GM19395 (cell line): ENCODE data around the gene SLIT3.
"Not testable (repeated sequence)": the region's sequence is repeated elsewhere in the genome, so short reads cannot be mapped to it uniquely, and the experiment has no call there.

Experiments
- ATAC-seq: cut with Tn5 transposase; IDR thresholded peaks from one replicate; pipeline ENCODE4 v1.9.1; 2021; ENCODE audit warnings: mild to moderate bottlenecking, moderate library complexity; ENCODE audit not compliant: unreplicated experiment

Gene SLIT3

GRCh38 chr5:169222934-169223594 is 77.9 kb downstream of the SLIT3 start:
- no peak for ATAC-seq

GRCh38 chr5:169221519-169221918 is 79.4 kb downstream of the SLIT3 start:
- no peak for ATAC-seq

DNA sequence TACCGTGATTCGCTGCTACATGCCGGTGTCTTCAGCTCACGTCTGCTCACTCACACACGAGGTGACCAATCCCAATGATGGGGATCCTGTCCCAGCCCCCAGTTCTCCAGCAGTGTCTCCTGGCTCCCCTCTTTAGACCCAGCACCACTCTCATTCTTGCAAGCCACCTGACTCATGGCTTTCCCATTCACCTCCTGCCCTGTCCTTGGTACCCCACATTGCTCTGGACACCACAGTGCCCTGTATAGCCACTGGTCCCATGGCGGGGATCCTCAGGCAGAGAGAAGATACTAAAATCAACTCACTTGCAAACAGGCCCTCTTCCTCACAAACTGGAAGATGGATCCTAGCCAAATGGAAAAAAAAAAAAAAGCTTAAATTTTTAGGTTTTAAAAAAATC is 81.0 kb downstream of the SLIT3 start:
- no peak for ATAC-seq

- ATAC-seq: no peak
Observed at GRCh38 chr5:169219351-169219750, 81.6 kb downstream of the SLIT3 start.

DNA sequence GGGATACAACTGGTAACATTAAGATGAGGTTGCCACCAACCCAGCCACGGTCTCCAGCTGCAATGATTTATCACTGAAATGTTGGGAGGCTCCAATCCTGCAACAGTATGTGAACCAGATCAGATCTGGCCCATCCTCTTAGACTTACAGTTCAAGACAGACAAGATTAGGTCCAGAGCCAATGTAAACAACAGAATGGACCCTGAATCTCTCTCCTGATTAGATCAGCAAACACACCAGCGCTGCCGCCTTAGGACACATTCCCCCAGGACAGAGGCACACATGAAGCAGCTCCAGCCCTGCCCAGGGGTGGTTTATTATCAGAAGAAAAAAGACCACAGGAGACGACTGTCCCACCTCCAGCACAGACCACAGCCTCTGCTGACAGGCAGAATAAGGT is 82.1 kb downstream of the SLIT3 start:
- ATAC-seq: no peak

GRCh38 chr5:169218176-169218575 is 82.8 kb downstream of the SLIT3 start:
- ATAC-seq: no peak

GRCh38 chr5:169216866-169217265 is 84.1 kb downstream of the SLIT3 start:
- ATAC-seq: no peak

DNA sequence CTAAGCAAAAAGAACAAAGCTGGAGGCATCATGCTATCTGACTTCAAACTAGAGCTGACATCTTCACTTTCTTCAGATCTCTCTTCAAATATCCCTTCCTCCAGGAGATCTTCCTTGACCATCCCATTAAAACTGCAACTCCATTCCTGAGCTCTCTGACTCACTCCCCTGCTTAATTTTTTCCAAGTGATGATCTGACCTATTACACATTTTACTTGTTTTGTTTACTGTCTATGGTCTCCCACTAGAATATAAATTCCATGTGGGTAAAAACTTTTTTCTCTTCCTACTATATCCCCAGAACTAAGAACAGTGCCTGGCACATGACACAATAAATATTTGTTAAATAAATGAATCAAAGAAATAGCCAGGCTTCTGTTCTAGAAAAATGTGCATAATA is 87.5 kb downstream of the SLIT3 start:
- no peak for ATAC-seq

DNA sequence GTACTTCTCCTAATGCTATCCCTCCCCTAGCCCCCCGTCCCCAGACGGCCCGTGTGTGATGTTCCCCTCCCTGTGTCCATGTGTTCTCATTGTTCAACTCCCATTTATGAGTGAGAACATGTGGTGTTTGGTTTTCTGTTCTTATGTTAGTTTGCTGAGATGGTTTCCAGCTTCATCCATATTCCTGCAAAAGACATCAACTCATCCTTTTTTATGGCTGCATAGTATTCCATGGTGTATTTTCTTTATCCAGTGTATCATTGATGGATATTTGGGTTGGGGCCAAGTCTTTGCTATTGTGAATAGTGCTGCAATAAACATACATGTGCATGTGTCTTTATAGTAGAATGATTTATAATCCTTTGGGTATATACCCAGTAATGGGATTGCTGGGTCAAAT is 89.2 kb downstream of the SLIT3 start:
- not testable (repeated sequence) for ATAC-seq

DNA sequence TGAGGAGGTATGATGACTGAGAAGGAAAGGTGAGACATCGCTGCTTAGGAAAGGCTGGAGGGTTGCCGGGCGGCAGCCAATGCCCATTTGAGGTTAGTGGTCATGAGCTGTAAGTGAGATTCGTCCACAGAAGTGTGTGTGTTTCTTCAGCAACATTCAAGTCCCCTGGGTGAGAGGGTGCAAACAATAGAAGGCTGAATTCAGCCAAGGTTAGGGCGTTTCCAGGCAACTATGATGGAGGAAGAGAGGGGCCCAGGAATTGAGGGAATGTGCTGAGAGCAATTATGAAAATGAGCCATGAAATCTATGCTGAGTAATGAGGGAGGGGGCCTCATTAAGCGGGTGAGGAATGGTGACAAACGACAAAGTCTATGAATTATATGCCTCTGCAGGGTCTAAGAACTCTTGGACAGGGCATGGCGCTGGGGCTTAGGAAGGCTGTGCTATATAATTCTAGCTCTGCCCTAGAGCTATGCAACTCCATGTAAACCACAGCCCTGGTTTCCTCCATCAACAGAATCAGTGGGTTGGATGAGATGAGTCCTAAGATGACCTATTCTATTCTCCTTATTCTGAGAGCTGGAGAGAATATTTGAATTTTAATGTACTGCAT is 96.0 kb downstream of the SLIT3 start:
- ATAC-seq: no peak

DNA sequence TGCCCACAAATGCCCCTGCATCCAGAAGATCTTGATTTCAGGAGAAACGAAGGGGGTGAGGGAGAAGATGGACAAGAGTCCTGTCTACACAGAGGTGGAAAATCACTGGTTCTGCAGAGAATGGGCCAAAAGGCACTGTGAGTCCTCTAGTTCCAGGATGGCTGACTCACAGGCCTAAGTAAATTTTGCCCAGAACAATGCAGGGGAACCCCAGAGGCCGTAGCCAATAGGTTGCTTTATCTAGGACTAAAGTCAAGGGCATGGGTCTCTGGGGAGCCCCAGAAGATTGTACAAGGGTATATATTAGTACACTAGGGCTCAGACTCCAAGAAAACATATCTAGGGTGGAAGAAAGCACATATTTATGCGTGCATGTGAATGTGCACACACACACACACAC is 98.0 kb downstream of the SLIT3 start:
- no peak for ATAC-seq

DNA sequence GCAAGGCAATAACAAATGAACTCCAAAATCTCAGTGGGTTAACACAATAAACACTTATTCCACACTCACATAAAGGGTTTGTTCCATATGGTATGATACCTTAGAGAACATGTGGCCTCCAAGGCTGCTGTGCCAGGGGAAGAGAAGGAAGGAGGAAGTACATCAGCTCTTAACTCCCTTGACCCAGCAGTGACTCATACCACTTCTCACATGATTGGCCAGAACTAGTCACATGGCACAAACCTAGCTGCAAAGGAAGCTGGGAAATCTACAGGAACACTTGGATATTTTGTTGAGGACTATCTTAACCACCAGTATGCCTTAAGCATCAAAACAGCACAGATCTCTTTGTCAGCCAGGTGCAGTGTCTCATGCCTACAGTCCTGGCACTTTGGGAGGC is 99.3 kb downstream of the SLIT3 start:
- no peak for ATAC-seq

GRCh38 chr5:169200125-169200778 is 100.7 kb downstream of the SLIT3 start:
- ATAC-seq: no peak

GRCh38 chr5:169197343-169197742 is 103.6 kb downstream of the SLIT3 start:
- ATAC-seq: no peak

- ATAC-seq: no peak
Observed at GRCh38 chr5:169196059-169196458, 104.9 kb downstream of the SLIT3 start.

DNA sequence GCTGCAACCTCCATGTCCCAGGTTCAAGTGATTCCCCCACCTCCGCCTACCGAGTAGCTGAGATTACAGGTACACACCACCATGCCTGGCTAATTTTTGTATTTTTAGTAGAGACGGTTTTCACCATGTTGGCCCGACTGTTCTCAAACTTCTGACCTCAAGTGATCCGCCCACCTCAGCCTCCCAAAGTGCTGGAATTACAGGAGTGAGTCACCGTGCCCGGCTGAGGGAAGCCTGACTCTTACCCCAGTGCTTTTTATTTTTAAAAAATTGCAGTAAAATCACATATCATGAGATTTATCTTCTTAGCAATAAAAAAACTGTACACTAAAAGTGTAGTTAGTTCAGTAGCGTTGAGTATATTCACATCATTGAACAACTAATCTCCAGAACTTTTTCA is 105.3 kb downstream of the SLIT3 start:
- ATAC-seq: no peak

- no peak for ATAC-seq
Observed at GRCh38 chr5:169192536-169192935, 108.4 kb downstream of the SLIT3 start.

GRCh38 chr5:169190849-169191248 is 110.1 kb downstream of the SLIT3 start:
- no peak for ATAC-seq

- no peak for ATAC-seq
Observed at GRCh38 chr5:169185626-169186025, 115.3 kb downstream of the SLIT3 start.

GRCh38 chr5:169183576-169183975 is 117.4 kb downstream of the SLIT3 start:
- ATAC-seq: no peak

- ATAC-seq: no peak
Observed at GRCh38 chr5:169182797-169183196, 118.1 kb downstream of the SLIT3 start.

DNA sequence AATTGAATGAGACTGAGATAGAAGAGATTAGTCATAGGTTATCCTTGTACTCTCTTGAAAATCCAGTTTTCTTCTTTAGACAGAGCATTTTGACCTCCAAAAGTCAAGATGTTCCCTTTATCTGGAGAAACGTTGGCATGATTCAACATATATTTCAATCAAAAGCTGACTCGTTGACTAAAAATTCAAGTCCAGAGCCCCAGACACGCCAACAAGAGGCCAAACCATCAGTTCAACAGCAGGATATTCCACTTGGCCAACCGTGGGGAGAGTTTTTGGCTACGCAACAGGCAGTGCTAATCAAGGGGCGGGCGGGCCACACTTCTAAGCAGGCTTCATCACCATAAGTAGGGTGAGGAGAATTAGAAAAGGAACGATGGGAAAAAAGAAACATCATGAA is 119.1 kb downstream of the SLIT3 start:
- ATAC-seq: no peak
